GM12878 (cell line): ENCODE data around the gene ERN2. TPM values are rescaled to one million over a fixed set of nuclear protein-coding genes. Genes with fewer than 3 reads are reported as not detected.

Source experiments
- ASH2L ChIP-seq: fragments of 300-600, 200-600 bp; sonication (generic); IDR thresholded peaks from 2 replicates; pipeline ENCODE4 v1.6.1; 2017; ENCODE audit warnings: low read depth, mild to moderate bottlenecking, borderline replicate concordance
- CHD4 ChIP-seq: fragments of 200-600 bp; sonication (generic); IDR thresholded peaks from 2 replicates; pipeline ENCODE4 v1.6.1; 2016; ENCODE audit warnings: mild to moderate bottlenecking
- ESRRA ChIP-seq: IDR thresholded peaks from 2 replicates; pipeline ENCODE4 v1.6.1; 2012; ENCODE audit warnings: mild to moderate bottlenecking, low read length, improper control_type of control experiment
- IRF4 ChIP-seq: IDR thresholded peaks from 2 replicates; pipeline ENCODE4 v1.6.1; 2011; ENCODE audit warnings: low read depth, low read length
- MEF2B ChIP-seq: fragments of 450-650 bp; IDR thresholded peaks from 2 replicates; pipeline ENCODE4 v1.6.1; 2018; ENCODE audit warnings: mild to moderate bottlenecking, moderate library complexity; ENCODE audit not compliant: partially characterized antibody, poor library complexity, severe bottlenecking
- MTA2 ChIP-seq: fragments of 450-650 bp; IDR thresholded peaks from 2 replicates; pipeline ENCODE4 v1.6.1; 2016; ENCODE audit warnings: low read depth, mild to moderate bottlenecking, moderate library complexity
- PAX8 ChIP-seq: fragments of 450-650 bp; IDR thresholded peaks from 2 replicates; pipeline ENCODE4 v1.6.1; 2017; ENCODE audit warnings: mild to moderate bottlenecking, moderate library complexity
- POU2F2 ChIP-seq: IDR thresholded peaks from 3 replicates; pipeline ENCODE4 v1.6.1; 2011; ENCODE audit warnings: low read depth, mild to moderate bottlenecking, low read length, borderline replicate concordance
- RELA ChIP-seq: fragments of 450-650 bp; IDR thresholded peaks from 2 replicates; pipeline ENCODE4 v1.8.0; 2014; ENCODE audit warnings: borderline replicate concordance; ENCODE audit not compliant: partially characterized antibody
- SMARCA5 ChIP-seq: fragments of 450-650 bp; IDR thresholded peaks from 2 replicates; pipeline ENCODE4 v1.6.1; 2017; ENCODE audit warnings: mild to moderate bottlenecking
- SREBF2 ChIP-seq: IDR thresholded peaks from 2 replicates; pipeline ENCODE4 v1.6.1; 2012; ENCODE audit warnings: mild to moderate bottlenecking, low read length
- SUPT20H ChIP-seq: IDR thresholded peaks from 2 replicates; pipeline ENCODE4 v1.6.1; 2011; ENCODE audit warnings: low read depth, mild to moderate bottlenecking, low read length, moderate library complexity, borderline replicate concordance; ENCODE audit not compliant: control insufficient read depth
- TAF1 ChIP-seq: IDR thresholded peaks from 2 replicates; pipeline ENCODE4 v1.6.1; 2011; ENCODE audit warnings: mild to moderate bottlenecking, low read depth, low read length, borderline replicate concordance
- TCF12 ChIP-seq: IDR thresholded peaks from 2 replicates; pipeline ENCODE4 v1.6.1; 2011; ENCODE audit warnings: low read depth, mild to moderate bottlenecking, low read length
- TCF7 ChIP-seq: IDR thresholded peaks from 2 replicates; pipeline ENCODE4 v1.6.1; 2014; ENCODE audit warnings: antibody characterized with exemption, borderline replicate concordance
- ZNF384 ChIP-seq: IDR thresholded peaks from 2 replicates; pipeline ENCODE4 v1.6.1; 2012; ENCODE audit warnings: low read depth, mild to moderate bottlenecking, low read length, improper control_type of control experiment, borderline replicate concordance
- polyA plus RNA-seq, 11 experiments: library from polyadenylated mRNA; depleted of rRNA in 4 of 11; unstranded in 6 of 11; stranded (reverse) in 5 of 11; fragments of >200 nt; fragmentation: Nextera tagmentation in 4 of 11; fragmentation: Illumina TruSeq in 1 of 11; extraction: Ambion mirVana in 4 of 11; extraction: Trizol in 1 of 11; gene quantifications; 1 replicate in 1 of 11; 2 replicates in 10 of 11; pipeline versions ENCODE4 v1.2.1 to v1.2.3, GENCODE V29; 2011 to 2016; ENCODE audit warnings: inconsistent platforms in 2 of 11, missing spikeins in 2 of 11, low read depth in 1 of 11
- total RNA-seq, 4 experiments: library from RNA; depleted of rRNA in 3 of 4; stranded (reverse); fragments of >200 nt in 3 of 4; fragmentation: Illumina TruSeq in 1 of 4; extraction: Trizol in 1 of 4; gene quantifications; 2 replicates each; pipeline versions ENCODE4 v1.2.1 to v1.2.3, GENCODE V29; 2013 to 2021
- TF ChIP-seq, protein P1 (sequence below): IDR thresholded peaks from 2 replicates; pipeline ENCODE4 v1.6.1; 2011; ENCODE audit warnings: borderline replicate concordance, low read depth, mild to moderate bottlenecking, moderate library complexity, mixed read lengths, low read length; ENCODE audit not compliant: insufficient read depth; ENCODE audit errors: extremely low read length
- TF ChIP-seq, protein P2 (sequence below): fragments of 450-650 bp; IDR thresholded peaks from 2 replicates; pipeline ENCODE4 v1.6.1; 2016; ENCODE audit warnings: mild to moderate bottlenecking
- TF ChIP-seq, protein P3 (sequence below): fragments of 450-650 bp; IDR thresholded peaks from 2 replicates; pipeline ENCODE4 v1.6.1; 2017; ENCODE audit warnings: antibody characterized with exemption, mild to moderate bottlenecking, moderate library complexity
- TF ChIP-seq, protein P4 (sequence below): IDR thresholded peaks from 2 replicates; pipeline ENCODE4 v1.6.1; 2011; ENCODE audit warnings: low read depth, mild to moderate bottlenecking, low read length, moderate library complexity, borderline replicate concordance; ENCODE audit errors: extremely low read depth
- TF ChIP-seq, protein P5 (sequence below): IDR thresholded peaks from 2 replicates; pipeline ENCODE4 v1.6.1; 2012; ENCODE audit warnings: mild to moderate bottlenecking, low read depth, low read length

Gene ERN2
- total and polyA plus RNA-seq, 10 of the 15 experiments (the other 5 are each of a cell fraction or from before 2014, with no cell fraction given) = 0.06 to 0.95 (median 0.36) TPM; not detected in 5

DNA sequence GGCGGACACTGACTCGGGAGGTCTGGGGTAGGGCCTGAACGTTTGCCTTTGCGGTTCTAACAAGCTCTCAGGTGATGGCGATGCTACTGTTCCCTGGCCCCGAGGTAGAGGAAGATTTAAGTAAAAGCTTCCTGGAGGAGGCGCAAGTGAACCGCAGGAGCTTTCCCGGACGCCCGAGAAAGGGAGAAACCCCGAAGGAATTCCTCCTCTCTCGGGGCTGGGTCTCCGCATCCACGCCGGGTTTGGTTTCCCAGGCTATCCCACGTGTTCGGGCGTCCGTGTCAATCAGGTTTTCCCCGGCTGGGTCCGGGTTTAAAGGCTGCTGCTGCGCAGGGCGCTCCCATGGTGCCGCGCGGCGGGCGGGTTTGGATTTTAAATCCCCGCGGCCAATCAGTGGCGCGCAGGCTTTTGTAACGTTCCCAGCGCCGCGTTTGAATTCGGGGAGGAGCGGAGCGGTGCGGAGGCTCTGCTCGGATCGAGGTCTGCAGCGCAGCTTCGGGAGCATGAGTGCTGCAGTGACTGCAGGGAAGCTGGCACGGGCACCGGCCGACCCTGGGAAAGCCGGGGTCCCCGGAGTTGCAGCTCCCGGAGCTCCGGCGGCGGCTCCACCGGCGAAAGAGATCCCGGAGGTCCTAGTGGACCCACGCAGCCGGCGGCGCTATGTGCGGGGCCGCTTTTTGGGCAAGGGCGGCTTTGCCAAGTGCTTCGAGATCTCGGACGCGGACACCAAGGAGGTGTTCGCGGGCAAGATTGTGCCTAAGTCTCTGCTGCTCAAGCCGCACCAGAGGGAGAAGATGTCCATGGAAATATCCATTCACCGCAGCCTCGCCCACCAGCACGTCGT is 34.4 kb downstream of the ERN2 start, which contains the start of gene PLK1 (continued):
- TF ChIP-seq TCF7 (no peak), IRF4 (no peak), ZNF384 (no peak), MTA2 (no peak), CHD4 (no peak), ESRRA (no peak), POU2F2 (no peak), TAF1 (no peak), RELA (no peak), MEF2B (peak; percentile 57), PAX8 (no peak), ASH2L (no peak), SUPT20H (no peak), SREBF2 (no peak), SMARCA5 (0 out of 2 replicates have a peak, but pooled peaks have one; percentile 49), TCF12 (0 out of 2 replicates have a peak, but pooled peaks have one; percentile 31)
- TF ChIP-seq, protein P1, sequence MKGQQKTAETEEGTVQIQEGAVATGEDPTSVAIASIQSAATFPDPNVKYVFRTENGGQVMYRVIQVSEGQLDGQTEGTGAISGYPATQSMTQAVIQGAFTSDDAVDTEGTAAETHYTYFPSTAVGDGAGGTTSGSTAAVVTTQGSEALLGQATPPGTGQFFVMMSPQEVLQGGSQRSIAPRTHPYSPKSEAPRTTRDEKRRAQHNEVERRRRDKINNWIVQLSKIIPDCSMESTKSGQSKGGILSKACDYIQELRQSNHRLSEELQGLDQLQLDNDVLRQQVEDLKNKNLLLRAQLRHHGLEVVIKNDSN = peak; percentile 12
- TF ChIP-seq, protein P2, sequence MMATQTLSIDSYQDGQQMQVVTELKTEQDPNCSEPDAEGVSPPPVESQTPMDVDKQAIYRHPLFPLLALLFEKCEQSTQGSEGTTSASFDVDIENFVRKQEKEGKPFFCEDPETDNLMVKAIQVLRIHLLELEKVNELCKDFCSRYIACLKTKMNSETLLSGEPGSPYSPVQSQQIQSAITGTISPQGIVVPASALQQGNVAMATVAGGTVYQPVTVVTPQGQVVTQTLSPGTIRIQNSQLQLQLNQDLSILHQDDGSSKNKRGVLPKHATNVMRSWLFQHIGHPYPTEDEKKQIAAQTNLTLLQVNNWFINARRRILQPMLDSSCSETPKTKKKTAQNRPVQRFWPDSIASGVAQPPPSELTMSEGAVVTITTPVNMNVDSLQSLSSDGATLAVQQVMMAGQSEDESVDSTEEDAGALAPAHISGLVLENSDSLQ = peak; percentile 94
- TF ChIP-seq, protein P3, sequence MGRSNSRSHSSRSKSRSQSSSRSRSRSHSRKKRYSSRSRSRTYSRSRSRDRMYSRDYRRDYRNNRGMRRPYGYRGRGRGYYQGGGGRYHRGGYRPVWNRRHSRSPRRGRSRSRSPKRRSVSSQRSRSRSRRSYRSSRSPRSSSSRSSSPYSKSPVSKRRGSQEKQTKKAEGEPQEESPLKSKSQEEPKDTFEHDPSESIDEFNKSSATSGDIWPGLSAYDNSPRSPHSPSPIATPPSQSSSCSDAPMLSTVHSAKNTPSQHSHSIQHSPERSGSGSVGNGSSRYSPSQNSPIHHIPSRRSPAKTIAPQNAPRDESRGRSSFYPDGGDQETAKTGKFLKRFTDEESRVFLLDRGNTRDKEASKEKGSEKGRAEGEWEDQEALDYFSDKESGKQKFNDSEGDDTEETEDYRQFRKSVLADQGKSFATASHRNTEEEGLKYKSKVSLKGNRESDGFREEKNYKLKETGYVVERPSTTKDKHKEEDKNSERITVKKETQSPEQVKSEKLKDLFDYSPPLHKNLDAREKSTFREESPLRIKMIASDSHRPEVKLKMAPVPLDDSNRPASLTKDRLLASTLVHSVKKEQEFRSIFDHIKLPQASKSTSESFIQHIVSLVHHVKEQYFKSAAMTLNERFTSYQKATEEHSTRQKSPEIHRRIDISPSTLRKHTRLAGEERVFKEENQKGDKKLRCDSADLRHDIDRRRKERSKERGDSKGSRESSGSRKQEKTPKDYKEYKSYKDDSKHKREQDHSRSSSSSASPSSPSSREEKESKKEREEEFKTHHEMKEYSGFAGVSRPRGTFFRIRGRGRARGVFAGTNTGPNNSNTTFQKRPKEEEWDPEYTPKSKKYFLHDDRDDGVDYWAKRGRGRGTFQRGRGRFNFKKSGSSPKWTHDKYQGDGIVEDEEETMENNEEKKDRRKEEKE = no peak
- TF ChIP-seq, protein P4, sequence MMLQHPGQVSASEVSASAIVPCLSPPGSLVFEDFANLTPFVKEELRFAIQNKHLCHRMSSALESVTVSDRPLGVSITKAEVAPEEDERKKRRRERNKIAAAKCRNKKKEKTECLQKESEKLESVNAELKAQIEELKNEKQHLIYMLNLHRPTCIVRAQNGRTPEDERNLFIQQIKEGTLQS = no peak
- TF ChIP-seq, protein P5, sequence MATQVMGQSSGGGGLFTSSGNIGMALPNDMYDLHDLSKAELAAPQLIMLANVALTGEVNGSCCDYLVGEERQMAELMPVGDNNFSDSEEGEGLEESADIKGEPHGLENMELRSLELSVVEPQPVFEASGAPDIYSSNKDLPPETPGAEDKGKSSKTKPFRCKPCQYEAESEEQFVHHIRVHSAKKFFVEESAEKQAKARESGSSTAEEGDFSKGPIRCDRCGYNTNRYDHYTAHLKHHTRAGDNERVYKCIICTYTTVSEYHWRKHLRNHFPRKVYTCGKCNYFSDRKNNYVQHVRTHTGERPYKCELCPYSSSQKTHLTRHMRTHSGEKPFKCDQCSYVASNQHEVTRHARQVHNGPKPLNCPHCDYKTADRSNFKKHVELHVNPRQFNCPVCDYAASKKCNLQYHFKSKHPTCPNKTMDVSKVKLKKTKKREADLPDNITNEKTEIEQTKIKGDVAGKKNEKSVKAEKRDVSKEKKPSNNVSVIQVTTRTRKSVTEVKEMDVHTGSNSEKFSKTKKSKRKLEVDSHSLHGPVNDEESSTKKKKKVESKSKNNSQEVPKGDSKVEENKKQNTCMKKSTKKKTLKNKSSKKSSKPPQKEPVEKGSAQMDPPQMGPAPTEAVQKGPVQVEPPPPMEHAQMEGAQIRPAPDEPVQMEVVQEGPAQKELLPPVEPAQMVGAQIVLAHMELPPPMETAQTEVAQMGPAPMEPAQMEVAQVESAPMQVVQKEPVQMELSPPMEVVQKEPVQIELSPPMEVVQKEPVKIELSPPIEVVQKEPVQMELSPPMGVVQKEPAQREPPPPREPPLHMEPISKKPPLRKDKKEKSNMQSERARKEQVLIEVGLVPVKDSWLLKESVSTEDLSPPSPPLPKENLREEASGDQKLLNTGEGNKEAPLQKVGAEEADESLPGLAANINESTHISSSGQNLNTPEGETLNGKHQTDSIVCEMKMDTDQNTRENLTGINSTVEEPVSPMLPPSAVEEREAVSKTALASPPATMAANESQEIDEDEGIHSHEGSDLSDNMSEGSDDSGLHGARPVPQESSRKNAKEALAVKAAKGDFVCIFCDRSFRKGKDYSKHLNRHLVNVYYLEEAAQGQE = no peak
